ENCODE measurements around the gene LORICRIN. TPM values are rescaled to one million over a fixed set of nuclear protein-coding genes. Genes with fewer than 3 reads are reported as not detected.
"Not testable (repeated sequence)": the region's sequence is repeated elsewhere in the genome, so short reads cannot be mapped to it uniquely, and the experiment has no call there.

The LORICRIN gene
- total RNA-seq, 1 donor from 2014 or later: 0.80 TPM

- TF ChIP-seq CTCF (IDR thresholded peaks at IDR 0.05): no peak
- DNase-seq (no peak), ATAC-seq (ENCODE audit: low read depth) (no peak)
- peaks cover 12% of the 10 kb centered on the region for H3K27me3 Mint-ChIP-seq
- no peaks in the 10 kb centered on the region for H3K36me3 Mint-ChIP-seq (ENCODE audit: low read depth)
- no peak overlapping the region for H3K4me3 Mint-ChIP-seq
- no peak overlapping the region for H3K27ac Mint-ChIP-seq
- ChIA-PET POLR2A (no interaction called here), CTCF (interaction anchor here (1.0 to 1.8 kb wide), 5 partner anchors 8 to 125 kb away, joined by 3 to 7 read pairs (median 4); no protein-coding TSS in a partner anchor)
- H3K4me1 Mint-ChIP-seq: no peaks in the 10 kb centered on the region
- intact Hi-C loops (cut with micrococcal nuclease): no loop called here
- no peaks in the 10 kb centered on the region for H3K9me3 Mint-ChIP-seq
Measured at GRCh38 chr1:153228491-153228890, 31.0 kb upstream of the LORICRIN start.

- H3K36me3 Mint-ChIP-seq (ENCODE audit: low read depth); ATAC-seq (ENCODE audit: low read depth); POLR2A ChIA-PET; H3K27ac Mint-ChIP-seq; DNase-seq; H3K4me3 Mint-ChIP-seq; H3K4me1 Mint-ChIP-seq; H3K9me3 Mint-ChIP-seq; intact Hi-C loops (cut with micrococcal nuclease): not testable (repeated sequence)
- H3K27me3 Mint-ChIP-seq: peaks cover 12% of the 10 kb centered on the region
- CTCF ChIA-PET: interaction anchor here (0.7 to 1.8 kb wide), 6 partner anchors 9 to 124 kb away, joined by 3 to 7 read pairs (median 4); no protein-coding TSS in a partner anchor
Measured at GRCh38 chr1:153229076-153229829, 30.2 kb upstream of the LORICRIN start.

- no peak for TF ChIP-seq CTCF (IDR thresholded peaks at IDR 0.05)
- Mint-ChIP-seq H3K36me3 (ENCODE audit: low read depth) (no peaks in the 10 kb centered on the region), H3K9me3 (no peaks in the 10 kb centered on the region), H3K4me3 (no peak overlapping the region), H3K27me3 (peaks cover 14% of the 10 kb centered on the region), H3K27ac (no peak overlapping the region), H3K4me1 (no peaks in the 10 kb centered on the region)
- intact Hi-C loops (cut with micrococcal nuclease): no loop called here
- ChIA-PET CTCF (interaction anchor here (0.8 to 1.4 kb wide), 2 partner anchors 11 to 46 kb away, joined by 3 to 5 read pairs; no protein-coding TSS in a partner anchor), POLR2A (no interaction called here)
- DNase-seq: no peak
- ATAC-seq (ENCODE audit: low read depth): no peak
Measured at GRCh38 chr1:153231363-153231762, 28.1 kb upstream of the LORICRIN start.

- intact Hi-C loops (cut with micrococcal nuclease): no loop called here
- no peak overlapping the region for H3K4me3 Mint-ChIP-seq
- no peaks in the 10 kb centered on the region for H3K4me1 Mint-ChIP-seq
- H3K27ac Mint-ChIP-seq: no peak overlapping the region
- TF ChIP-seq CTCF (IDR thresholded peaks at IDR 0.05): no peak
- peaks cover 14% of the 10 kb centered on the region for H3K27me3 Mint-ChIP-seq
- CTCF ChIA-PET: no interaction called here
- no peak for ATAC-seq (ENCODE audit: low read depth)
- POLR2A ChIA-PET: no interaction called here
- no peaks in the 10 kb centered on the region for H3K36me3 Mint-ChIP-seq (ENCODE audit: low read depth)
- no peak for DNase-seq
- H3K9me3 Mint-ChIP-seq: no peaks in the 10 kb centered on the region
Measured at GRCh38 chr1:153231785-153232184, 27.7 kb upstream of the LORICRIN start.

- no peak overlapping the region for H3K4me3 Mint-ChIP-seq
- H3K27ac Mint-ChIP-seq: no peak overlapping the region
- DNase-seq (no peak), ATAC-seq (ENCODE audit: low read depth) (no peak)
- H3K9me3 Mint-ChIP-seq: no peaks in the 10 kb centered on the region
- H3K36me3 Mint-ChIP-seq (ENCODE audit: low read depth): no peaks in the 10 kb centered on the region
- no peak for TF ChIP-seq CTCF (IDR thresholded peaks at IDR 0.05)
- CTCF ChIA-PET: interaction anchor here (1.1 kb wide), 1 partner anchor 12 kb away, joined by 4 read pairs; no protein-coding TSS in a partner anchor
- POLR2A ChIA-PET: no interaction called here
- intact Hi-C loops (cut with micrococcal nuclease): no loop called here
- H3K4me1 Mint-ChIP-seq: no peaks in the 10 kb centered on the region
- peaks cover 17% of the 10 kb centered on the region for H3K27me3 Mint-ChIP-seq
Measured at GRCh38 chr1:153232553-153232952, 26.9 kb upstream of the LORICRIN start.

All from activated B cell treated with CpG ODN at 0.5 μM for 24 hours (primary cell).